Measurements from ENCODE around the gene RPL10.
A peak's percentile ranks its signal among the peaks of the same experiment; 100 is the strongest.

The RPL10 gene

DNA sequence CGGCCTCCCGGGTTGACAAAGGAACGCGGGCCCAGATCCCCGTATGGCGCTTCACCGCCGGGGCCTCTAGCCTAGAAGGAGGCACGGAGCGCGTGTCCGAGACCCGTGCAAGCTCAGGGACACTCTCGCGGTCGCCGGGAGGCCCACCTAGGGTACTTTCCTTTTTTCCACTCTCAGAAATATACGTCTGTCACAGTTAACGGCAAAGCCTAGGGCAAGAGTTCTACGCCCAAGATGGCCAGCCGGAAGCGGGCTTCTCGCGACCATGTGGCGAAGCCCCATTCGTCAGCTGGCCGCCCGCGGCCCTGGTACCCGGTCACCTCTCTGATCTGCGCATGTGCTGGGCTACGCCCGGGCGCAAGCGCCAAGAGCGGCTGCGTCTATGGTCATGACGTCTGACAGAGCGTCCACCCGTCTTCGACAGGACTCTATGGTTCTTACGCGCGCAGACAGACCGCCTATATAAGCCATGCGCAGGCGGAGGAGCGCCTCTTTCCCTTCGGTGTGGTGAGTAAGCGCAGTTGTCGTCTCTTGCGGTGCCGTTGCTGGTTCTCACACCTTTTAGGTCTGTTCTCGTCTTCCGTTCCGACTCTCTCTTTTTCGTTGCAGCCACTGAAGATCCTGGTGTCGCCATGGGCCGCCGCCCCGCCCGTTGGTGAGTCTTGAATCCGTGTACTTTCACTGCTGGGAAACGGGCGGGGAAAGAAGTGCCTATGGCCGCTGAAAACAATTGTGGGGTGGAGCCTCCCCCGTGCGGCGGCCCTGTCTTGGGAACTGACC lies at the start of gene RPL10:
RPL10 (plus strand) TSS at position 490 of the 780 bp plus-strand sequence; CDS start at position 633, 143 bp downstream.
- DNase-seq = peak; percentile 80 to 83

DNA sequence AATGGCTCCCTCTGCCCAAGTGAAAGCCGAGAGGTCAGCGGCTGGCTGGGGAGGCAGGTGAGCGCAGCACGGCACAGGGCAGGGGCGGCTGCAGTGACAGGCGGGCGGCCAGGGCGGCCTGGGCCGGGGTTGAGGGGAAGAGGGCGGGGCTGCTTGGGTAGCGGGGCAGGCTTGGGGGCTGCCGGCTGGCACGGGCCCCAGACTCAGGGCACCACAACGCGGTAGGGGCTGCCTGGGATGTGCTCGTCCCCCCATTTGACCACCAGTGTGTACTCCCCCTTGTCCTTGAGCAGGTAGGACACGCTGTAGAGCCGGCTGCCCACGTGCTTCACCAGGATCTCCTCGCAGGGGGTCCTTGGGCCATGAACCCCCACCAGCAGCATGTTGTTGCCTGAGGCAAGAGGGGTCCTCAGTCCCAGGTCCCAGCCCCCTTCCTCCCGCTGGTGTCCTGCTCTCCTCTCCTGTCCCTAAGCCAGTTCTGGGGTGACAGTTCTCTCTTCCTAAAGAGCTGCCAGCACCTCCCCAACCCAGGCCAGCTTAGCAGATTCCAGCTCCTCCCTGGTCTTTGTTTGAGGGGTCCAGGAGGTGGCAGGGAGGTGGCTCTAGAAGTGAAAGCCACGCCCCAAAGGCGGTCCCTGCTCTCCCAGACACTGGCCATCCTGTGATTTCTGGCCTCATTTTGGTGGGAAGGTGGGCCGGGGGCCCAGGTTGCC lies 49.4 kb upstream of the RPL10 start:
- DNase-seq = no peak

DNA sequence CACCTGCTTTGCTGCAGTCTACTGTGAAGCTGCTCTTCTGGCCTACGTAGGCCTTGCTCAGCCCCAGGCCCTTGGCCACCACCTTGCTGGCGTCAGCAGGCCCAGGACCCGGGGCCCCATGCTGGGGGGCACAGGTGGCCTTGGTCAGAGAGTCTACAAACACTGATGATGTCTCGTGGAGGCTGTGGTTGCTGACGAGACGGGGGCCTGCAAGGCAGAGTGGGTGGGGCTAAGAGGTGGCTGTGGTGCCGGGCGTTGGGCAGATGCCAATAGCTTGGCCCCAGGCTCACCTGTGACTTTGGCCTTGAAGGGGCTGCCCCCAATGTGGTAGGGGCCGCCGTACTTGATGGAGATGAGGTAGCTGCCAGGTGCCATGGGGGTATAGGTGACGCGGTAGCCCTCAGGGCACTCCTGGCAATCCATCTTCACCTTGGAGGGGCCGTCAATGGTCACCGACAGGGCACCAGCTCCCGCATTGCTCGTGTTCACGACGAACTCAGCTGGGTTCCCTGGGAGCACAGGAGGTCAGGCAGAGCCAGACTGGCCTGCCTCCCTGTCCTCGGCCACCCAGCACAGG lies 48.7 kb upstream of the RPL10 start:
- no peak for DNase-seq

DNA sequence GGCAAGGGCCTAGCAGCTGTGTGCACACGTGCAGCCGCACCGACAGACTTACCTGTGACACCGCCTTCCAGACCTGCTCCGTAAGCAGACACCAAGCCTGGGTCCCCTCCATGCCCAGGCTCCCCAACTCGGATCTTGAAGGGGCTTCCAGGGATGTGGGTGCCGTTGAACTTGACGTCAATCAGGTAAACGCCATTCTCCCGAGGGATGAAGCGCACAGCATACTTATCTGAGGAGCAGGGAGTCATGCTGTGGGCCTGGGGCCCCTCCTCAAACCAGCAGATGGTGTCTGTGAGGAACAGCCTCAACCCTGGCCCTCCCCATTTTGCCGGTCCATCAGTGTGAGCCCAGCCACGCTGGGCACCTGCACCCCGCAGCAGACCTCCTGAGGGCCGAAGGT lies 48.2 kb upstream of the RPL10 start:
- DNase-seq = no peak

DNA sequence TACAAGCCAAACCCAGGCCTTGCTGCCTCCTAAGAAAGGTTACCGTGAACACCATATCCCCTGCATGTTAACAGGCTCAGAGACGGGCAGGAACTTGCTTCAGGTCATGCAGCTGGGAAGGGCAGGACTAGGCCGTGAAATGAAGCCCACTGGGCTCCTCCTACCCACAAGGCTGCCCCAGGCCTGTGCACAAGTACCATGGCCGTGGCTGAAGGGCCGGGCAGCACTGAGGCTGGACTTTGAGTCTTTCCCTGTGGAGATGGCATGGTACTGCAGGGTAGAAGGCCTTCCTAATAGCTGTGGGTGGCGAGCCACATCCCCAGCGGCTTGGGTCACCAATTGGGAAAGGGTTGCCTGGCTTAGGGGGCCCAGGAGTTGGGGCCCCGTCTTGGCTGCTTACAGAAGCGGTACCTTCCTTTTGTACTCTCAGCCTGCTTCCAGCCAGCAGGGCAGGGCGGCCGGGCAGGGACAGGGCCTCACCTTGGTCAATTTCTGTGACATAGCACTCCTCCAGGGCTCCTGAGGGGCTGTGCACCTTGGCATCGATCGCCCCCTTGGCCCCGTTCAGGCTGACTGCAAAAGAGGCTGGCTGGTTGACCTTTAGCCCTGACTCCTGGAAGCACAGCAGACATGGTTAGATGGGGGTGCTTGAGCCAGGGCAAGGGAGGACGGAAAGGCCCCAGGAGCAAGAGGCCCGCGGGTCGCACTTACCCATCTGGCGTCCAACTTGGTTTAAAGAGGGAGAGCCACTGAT lies 47.6 kb upstream of the RPL10 start:
- DNase-seq = no peak

DNA sequence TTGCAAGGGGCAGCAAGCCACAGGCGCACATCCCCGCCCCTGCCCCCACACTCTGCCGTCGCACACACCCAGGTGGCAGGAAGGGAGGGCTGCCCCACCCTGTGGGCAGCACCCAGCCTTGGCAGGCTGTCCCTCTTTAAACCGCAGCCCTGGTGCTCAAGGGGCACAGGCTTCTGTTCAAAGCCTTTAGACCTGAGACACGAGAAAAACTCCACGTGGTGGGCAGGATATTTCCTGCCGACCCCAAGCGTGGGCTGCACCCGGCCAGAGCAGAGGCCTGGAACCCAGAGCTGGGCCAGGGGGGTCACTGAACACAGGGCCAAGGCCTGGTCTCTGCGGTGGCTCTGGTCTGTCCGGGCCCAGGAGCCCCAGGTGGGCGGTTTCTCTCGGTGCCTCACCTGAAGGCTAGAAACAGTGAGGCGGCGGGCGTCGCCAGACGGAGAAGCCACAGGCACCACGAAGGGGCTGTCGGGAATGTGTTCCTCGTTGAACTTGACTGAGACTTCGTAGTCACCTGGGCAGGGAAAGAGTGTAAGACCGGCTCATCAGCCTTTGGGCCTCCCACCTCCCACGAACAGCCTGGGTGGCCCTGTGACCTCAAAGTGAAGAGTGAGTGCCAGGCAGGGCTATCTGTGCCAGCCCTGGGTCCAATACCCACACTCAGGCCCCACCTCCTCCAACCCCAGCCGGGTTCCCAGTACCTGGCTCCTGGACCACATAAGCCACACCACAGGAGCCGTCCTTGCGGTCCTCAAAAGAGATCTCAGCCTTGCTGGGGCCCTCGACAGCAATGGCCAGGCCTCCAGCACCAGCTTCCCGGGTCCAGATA lies 46.8 kb upstream of the RPL10 start:
- DNase-seq = no peak

DNA sequence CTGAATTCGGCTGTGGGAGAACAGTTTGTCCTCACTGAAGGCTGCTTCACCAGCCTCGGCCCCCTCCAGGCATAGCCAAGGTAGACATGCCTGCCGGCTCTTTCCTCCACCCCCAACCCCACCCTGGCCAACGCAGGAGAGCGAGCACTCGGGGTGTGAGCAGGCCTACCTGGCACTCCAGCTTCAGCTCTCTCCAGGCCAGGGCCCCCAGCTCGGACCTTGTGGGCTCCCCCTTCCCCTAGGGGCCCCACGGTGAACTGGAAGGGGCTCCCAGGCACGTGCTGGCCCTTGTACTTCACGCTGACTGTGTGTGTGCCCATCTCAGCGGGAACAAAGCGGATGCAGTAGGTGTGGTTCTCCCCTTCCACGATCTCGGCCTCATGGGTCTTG lies 46.2 kb upstream of the RPL10 start:
- DNase-seq = no peak

DNA sequence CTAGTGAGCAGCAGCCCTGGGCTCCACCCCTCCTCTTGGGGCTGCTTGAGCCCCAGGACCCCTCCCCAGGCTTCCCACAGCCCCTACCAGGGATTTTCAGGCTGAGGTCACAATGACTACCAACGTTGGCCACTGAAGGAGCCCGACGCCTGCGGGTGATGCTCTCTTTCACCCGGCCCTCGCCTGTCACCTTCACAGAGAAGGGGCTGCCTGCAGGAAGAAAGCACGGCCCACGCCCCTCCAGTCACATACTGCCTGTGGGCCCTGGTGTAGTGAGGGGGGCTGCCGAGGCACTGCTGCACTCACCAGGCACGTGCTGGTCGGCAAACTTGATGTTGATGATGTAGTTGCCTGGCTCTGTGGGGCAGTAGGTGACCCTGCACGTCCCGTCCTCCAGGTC lies 45.7 kb upstream of the RPL10 start:
- DNase-seq = no peak

DNA sequence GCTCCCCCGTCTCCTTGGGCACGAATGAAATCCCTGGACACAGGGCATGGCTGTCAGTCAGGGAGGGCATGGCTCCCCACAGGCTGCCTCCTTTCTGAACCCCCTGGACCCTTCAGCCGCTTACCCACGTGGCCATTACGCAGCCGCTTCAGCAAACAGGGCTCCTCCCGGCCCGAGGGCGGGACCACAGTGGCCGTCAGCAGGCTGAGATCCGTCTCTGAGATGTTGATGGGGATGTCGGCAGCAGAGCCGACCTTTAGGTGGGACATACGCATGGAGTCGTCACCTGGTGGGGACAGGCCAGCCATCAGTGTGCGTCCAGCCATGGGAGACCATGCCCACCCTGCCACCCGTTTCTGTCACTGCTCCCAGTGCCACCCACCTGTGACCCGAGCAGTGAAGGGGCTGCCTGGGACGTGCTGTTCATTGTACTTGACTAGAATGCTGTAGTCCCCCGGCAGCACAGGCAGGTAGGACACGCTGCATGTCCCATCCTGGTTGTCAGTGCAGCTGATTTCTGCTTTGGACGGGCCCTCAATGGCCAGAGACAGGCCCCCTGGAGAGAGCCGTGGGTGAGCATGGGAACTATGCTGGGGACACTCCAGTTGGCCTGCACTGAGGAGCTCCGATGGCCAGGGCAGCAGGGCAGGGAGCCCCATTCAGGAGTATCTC lies 44.9 kb upstream of the RPL10 start:
- no peak for DNase-seq

DNA sequence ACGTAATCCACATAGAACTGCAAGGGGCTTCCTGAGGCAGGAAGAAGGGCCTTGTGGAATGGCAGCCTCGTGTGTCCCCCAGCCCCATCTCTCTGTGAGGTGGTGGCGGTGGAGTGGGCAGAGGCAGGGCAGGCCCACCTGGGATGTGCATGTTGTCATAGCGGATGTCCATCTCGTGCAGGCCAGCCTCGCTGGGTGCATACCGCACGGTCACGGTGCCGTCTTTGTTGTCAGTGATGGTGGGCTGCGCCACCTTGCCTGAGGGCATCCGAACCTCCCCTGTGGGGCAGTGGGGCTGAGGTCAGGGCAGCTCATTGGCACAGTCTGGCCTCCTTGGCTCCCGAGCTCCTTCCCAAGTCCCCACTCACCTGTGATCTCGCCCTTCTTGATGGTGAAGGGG lies 44.2 kb upstream of the RPL10 start:
- DNase-seq = no peak

DNA sequence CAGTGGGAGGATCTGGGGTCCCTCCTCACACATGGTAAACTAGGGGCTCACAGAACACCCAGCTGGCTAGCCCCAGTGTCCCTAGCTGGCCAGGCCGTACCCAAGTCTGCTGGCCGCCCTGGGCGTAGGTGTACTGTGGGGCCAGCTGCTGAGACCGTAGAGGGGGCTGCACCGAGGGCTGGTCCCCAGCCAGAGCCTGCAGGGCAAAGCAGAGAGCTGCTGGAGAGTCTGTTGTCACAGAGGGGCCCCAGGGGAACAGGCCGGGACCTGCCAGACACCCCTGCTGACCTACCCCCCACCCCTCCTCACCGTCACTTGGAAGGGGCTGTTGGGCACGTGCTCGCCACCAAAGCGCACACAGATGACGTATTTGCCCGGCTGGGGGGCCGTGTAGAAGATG lies 43.7 kb upstream of the RPL10 start:
- no peak for DNase-seq

DNA sequence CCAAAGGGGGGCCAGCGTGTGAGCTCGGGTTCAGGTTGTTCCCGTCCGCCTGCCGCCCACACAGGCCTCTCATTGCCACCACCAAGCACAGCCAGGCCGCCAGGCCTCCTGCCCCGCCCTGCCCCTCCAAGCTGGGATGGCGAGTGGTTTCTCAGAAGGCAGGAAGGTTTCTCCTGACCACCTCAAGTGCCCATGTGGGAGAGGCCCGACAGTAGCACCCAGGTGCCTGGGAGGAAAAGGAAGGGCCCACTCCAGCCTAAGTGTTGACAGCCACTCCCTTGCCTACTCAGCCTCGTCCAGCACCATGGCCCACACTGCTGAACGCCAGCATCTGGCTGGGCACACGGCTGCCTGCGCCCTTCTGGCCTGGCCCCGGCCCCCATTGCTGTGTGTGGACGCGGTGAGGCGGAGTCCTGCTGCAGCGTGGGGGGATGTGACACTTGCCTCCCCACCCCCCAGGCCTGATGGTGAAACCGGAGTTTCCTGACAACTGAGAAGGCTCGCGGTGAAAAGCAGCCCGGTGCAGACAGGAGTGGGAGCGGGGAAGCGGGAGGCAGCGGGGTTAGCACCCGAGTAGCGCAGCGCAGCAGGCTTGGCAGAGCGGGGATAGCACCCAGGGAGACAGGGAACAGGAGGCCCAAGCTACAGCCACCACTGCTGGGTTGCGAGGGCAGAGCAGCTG lies 42.9 kb upstream of the RPL10 start:
- DNase-seq = no peak

DNA sequence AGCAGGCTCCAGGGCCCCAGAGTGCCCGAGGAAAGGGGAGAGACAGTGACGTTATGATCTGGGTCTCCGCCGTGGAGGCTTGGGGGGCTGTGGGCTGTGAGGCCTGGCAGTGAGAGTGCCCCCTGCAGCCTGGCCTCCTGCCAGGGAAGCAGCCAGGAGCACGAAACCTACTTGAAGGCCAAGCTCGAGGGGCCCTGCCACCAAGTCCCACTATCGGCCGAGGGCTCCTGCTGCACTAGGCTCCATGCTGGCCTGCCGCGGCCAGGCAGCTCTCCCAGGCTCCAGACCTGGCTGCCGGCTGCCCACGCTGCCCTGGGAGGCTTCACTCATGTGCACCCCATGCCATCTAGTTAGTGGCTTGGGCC lies 42.4 kb upstream of the RPL10 start:
- no peak for DNase-seq

DNA sequence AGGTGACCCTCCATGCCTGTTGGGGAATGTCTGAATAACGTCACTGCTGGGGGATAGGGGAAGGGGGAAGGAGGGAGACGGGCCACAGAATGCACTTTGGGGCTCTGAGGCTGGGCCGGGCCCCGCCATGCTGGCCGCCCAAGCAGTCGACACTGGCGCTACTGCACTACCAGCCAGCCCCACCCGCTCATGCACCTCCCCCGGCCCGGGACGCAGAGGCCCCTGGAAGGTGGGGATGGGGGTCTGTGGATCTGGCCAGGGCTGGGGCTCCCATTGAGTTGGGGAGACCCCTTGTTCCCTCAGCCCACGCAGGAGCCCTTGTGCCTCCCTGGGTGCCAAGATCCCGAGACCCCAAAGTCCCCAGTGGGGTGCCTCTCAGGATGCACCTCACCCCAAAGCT lies 41.6 kb upstream of the RPL10 start:
- DNase-seq = no peak

DNA sequence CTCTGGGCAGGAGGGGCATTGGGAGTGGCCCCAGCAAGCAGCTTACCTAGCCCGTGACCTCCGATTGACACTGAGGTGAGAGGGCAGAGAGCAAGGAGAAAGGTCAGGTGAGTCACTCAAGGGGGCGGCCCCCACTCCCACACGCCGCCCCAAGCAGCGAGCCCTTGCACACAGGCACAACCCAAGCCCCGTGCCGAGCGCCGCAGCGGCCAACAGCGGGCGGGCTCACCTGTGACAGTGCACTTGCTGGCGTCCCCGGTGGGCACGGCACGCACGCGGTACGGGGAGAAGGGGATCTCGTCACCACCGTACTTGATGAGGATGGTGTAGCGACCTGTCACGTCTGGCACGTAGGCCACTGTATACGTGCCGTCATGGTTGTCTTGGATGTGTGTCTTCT lies 41.0 kb upstream of the RPL10 start:
- no peak for DNase-seq

DNA sequence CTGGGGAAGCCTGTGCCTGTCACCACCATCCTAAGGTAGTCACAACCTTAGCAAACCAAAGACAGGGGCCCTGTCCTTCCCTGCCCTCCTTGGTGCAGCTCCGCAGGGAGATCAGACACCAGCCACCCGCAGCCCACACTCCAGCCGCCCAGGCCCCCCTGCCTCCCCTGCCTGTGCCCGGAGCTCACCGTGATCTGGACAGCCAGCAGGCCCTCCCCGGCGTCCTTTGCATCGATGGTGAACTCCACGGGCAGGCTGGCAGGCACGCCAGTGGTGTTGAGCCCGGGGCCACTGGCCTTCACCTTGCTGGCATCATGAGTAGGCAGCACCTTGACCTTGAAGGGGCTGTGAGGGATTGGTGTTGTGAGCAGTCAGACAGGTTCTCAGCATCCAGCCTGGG lies 40.2 kb upstream of the RPL10 start:
- no peak for DNase-seq

DNA sequence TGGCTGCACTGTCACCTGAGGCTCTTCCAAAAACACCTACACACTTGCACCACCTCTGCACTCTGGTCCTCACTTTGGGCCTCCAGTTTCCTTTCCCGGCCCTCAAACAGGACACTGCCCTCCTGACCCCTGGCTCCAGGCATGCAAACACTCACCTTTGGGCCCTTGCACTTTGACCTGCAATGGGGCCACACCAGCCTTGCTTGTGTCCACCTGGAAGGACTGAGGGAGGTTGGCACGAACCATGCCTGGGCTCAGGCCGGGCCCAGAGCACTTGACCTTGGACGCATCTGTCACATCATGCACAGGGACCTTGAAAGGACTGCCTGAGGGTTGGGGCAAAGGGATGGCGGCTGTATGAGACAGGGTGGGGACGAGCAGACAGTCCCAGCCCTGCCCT lies 39.3 kb upstream of the RPL10 start:
- no peak for DNase-seq

DNA sequence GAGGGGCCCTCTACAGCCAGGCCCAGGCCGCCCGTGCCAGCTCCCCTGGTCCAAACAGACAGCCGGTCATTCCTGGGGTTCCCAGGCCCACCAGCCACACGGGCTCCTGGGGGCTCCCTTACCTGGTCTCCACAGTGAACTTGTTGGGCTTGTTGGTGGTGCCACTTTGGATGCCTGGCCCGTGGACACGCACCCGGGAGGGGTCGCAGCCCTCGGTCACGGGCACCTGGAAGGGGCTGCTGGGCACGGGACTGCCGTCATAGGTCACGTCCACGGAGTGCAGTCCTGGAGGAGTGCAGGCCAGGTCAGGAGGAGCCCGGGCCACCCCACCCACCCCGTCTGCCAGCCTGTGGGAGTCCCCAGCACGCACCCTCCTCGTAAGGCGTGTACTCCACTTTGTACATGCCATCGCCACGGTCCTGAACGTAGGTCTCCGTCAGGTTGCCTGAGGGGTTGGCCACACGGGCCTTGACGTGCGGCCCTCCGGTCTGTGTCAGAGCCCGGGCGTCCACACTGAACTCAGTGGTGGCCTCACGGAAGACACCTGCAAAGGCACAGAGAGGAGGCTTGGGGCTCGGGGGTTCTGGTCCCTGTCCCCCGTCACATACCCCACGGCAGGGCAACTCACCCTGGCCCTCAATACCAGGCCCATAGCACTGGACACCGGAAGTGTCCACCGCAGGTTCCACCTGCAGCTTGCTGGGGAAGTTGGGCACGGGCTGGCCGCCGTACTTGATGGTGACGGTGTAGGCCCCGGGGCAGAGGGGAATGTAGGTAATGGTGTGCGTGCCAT lies 38.6 kb upstream of the RPL10 start:
- DNase-seq = no peak

DNA sequence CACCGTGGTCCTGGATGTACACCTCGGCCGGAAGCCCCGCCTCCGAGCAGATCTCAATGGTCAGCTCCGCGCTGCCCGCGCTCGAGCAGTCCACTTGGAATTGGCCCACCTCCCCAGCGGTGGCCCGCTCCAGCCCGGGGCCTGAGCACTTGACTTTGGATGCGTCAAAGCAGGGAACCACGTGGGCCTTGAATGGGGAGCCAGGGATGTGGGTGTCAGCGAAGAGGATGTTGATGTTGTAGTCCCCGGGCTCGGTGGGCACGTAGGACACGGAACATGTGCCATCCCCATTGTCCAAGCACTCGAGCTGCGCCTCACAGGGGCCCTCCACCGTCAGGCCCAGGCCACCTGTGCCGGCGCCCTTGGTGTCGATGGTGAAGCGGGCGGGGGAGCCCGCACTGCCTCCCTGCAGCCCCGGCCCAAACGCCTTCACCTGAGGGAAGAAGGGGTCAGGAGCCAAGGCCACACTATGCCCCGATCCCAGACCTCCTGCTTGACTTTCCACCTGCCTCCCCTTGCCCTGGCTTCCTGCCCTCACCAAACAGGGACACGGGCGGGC lies 37.9 kb upstream of the RPL10 start:
- no peak for DNase-seq

DNA sequence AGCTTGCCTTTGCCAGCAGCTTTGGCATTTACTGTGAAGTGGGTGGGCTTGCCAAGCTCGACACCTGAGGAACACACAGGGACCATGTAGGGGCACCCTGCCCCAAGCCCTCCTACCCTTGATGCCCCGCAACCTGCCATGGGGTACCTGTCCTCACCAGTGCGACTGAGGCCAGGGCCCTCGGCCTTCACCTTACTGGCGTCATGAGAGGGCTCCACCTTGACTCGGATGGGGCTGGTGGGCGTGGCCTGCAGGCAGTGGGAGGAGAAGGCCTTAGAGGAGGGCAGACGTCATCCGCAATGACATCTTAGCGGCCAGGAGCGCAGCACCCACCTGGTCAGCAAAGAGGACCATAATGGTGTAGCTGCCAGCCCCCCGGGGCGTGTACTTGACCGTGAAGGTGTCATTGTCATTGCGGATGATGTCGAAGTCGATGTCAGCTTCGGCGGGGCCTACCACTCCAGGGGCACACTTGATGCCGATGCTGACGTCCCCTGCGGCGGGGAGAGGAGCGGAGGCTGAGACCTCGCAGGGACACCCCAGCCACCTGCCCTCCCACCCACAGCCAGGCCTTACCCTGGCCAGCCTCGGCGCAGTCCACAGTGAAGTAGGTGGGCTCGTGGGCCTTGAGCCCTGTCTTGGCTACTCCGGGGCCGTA lies 36.0 kb upstream of the RPL10 start:
- no peak for DNase-seq
